Testis (tissue), 2 donors: ENCODE results near the gene EXOC3.

Experiments used
- POLR2A ChIP-seq: fragments of 450-650 bp; IDR thresholded peaks from one replicate; pipeline ENCODE4 v1.6.1; 2017; ENCODE audit warnings: antibody characterized with exemption, mild to moderate bottlenecking, moderate library complexity
- TF ChIP-seq, protein P1 (sequence below), 3 experiments: fragments of 450-650 bp in 2 of 3; fragments of 200-600 bp in 1 of 3; sonication (generic) in 1 of 3; IDR thresholded peaks; one replicate each; pipeline ENCODE4 v1.5.1; 2016 to 2019; ENCODE audit warnings: antibody characterized with exemption in 3 of 3, mild to moderate bottlenecking in 2 of 3, moderate library complexity in 1 of 3

DNA sequence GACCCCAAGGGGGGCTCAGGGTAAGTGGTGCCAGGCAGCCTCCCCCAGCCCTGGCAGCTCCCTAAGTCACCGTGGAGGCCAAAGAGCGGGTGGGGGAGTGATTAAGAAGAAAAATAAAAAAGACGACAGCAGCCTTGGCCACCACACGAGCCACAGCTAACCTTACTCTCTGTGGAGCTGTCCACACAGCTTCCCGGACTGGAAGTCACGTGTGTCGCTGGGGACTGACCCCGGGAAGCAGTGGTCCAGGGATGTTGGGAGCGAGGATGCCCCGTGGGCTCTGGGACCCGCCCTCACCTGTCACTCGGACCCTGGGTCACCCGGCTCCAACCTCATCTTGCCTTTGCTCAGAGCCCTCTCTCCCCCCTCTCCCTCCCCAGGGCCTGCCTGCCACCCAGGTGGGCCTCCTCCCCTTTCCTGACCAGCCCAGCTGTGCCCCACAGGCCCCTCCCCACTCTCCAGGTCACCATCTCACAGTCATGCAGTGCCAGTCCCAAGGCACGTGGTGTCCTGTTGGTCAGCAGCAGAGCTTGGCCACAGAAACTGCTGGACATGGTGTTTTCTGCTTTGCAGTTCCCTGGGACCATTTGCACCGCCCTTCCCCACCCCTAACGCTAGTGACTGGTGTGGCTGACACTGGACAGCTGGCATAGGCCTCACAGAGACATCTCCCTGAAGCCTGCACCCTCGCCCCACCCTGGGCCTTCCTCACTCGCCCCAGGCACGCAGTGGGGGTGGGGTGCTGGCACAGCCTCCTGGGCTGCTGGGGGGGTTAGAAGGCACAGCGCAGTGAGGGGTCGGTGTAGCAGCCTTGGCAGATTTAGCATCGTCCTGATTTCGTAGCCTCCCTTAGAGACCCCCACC lies 9.8 kb upstream of the EXOC3 start:
- no peak for TF ChIP-seq POLR2A
- TF ChIP-seq, protein P1, sequence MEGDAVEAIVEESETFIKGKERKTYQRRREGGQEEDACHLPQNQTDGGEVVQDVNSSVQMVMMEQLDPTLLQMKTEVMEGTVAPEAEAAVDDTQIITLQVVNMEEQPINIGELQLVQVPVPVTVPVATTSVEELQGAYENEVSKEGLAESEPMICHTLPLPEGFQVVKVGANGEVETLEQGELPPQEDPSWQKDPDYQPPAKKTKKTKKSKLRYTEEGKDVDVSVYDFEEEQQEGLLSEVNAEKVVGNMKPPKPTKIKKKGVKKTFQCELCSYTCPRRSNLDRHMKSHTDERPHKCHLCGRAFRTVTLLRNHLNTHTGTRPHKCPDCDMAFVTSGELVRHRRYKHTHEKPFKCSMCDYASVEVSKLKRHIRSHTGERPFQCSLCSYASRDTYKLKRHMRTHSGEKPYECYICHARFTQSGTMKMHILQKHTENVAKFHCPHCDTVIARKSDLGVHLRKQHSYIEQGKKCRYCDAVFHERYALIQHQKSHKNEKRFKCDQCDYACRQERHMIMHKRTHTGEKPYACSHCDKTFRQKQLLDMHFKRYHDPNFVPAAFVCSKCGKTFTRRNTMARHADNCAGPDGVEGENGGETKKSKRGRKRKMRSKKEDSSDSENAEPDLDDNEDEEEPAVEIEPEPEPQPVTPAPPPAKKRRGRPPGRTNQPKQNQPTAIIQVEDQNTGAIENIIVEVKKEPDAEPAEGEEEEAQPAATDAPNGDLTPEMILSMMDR (IDR thresholded peaks at IDR 0.05), result no peak
